DND-41 (cell line): Measurements from ENCODE around the gene VCAN.

ENCODE experiments used
- EZH2 ChIP-seq: IDR thresholded peaks from 3 replicates; pipeline ENCODE4 v1.6.1; 2012; ENCODE audit warnings: borderline replicate concordance, low read depth, mild to moderate bottlenecking, moderate library complexity, low read length, inconsistent platforms; ENCODE audit not compliant: severe bottlenecking
- TF ChIP-seq, protein P1 (sequence below): IDR thresholded peaks from 2 replicates; pipeline ENCODE4 v1.5.1; 2012; ENCODE audit warnings: borderline replicate concordance, low read length, moderate library complexity, mild to moderate bottlenecking; ENCODE audit not compliant: poor library complexity, severe bottlenecking; ENCODE audit errors: extremely low read depth

DNA sequence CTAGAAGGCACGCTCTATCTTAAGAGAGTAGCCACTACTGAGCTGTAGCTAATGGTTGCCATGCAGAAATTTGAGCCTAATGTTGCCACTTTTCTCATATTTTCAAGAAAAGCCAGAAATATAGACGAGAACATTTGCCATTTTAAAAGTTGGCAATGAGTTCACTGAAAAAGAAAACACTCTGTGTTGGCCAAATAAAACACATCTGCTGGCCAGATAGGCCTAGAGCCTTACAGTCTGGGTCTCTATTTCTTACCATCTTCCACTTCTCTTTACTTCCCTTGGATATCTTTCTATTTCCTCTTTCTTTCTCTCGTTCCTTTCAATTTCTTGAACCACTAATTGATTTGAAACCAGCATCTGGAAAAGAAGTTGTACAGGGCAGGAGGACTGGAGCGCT, 36.6 kb upstream of the VCAN start:
- TF ChIP-seq, protein P1, sequence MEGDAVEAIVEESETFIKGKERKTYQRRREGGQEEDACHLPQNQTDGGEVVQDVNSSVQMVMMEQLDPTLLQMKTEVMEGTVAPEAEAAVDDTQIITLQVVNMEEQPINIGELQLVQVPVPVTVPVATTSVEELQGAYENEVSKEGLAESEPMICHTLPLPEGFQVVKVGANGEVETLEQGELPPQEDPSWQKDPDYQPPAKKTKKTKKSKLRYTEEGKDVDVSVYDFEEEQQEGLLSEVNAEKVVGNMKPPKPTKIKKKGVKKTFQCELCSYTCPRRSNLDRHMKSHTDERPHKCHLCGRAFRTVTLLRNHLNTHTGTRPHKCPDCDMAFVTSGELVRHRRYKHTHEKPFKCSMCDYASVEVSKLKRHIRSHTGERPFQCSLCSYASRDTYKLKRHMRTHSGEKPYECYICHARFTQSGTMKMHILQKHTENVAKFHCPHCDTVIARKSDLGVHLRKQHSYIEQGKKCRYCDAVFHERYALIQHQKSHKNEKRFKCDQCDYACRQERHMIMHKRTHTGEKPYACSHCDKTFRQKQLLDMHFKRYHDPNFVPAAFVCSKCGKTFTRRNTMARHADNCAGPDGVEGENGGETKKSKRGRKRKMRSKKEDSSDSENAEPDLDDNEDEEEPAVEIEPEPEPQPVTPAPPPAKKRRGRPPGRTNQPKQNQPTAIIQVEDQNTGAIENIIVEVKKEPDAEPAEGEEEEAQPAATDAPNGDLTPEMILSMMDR: no peak
- TF ChIP-seq EZH2: no peak
